HEK293T (cell line): ENCODE data around the gene UAP1L1.

ENCODE experiments used
- ARNT ChIP-seq: fragments of 450-650 bp; IDR thresholded peaks from 2 replicates; pipeline ENCODE4 v1.6.1; 2017; ENCODE audit warnings: mild to moderate bottlenecking
- FOXM1 ChIP-seq: fragments of 450-650 bp; IDR thresholded peaks from 2 replicates; pipeline ENCODE4 v1.6.1; 2017; ENCODE audit warnings: mild to moderate bottlenecking, borderline replicate concordance
- HDGF ChIP-seq: fragments of 450-650 bp; IDR thresholded peaks from 2 replicates; pipeline ENCODE4 v1.6.1; 2017; ENCODE audit warnings: antibody characterized with exemption, borderline replicate concordance
- SP1 ChIP-seq: fragments of 450-650 bp; IDR thresholded peaks from 2 replicates; pipeline ENCODE4 v1.6.1; 2017

DNA sequence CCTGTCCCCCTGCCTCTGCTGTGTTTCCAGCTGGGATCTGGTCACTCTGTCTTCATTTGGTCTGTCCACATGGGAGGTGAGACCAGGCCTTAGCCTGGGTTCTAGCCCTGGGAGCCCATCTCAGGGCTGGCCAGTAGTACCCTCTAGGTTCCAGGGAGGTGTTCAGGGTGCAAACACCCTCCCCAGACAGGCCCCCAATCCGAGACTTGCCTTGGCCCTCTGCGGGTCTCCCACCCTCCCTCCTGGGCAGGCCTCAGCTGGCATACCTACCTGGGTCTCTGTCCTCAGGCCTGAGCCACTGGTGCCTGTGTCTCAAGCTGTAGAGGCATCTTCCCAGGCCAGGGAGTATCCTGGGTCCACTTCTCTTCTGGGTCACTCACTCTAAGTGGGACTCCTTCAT is 6.0 kb upstream of the UAP1L1 start:
- TF ChIP-seq SP1 (no peak), FOXM1 (no peak), ARNT (no peak), HDGF (no peak)
